IPS DF 6.9 (cell line): ENCODE measurements around the gene PLEKHM3.
"Not testable (repeated sequence)": the region's sequence is repeated elsewhere in the genome, so short reads cannot be mapped to it uniquely, and the experiment has no call there.

ENCODE experiments used
- DNase-seq: peaks from one replicate; pipeline ENCODE4 v3.0.0-alpha.2; 2013; ENCODE audit warnings: low read depth, low spot score
- H3K27ac ChIP-seq: one replicate; pipeline ENCODE4 v1.5.1; 2013; ENCODE audit warnings: low read length, control low read depth
- H3K27me3 ChIP-seq: 2 replicates; pipeline ENCODE4 v1.6.1; 2013; ENCODE audit warnings: mild to moderate bottlenecking, low read length; ENCODE audit not compliant: control insufficient read depth, insufficient read depth
- H3K36me3 ChIP-seq: 2 replicates; pipeline ENCODE4 v1.6.1; 2013; ENCODE audit warnings: low read length; ENCODE audit not compliant: control insufficient read depth, insufficient read depth
- H3K4me1 ChIP-seq: 2 replicates; pipeline ENCODE4 v1.6.1; 2013; ENCODE audit warnings: low read length; ENCODE audit not compliant: control insufficient read depth, insufficient read depth
- H3K4me3 ChIP-seq: 2 replicates; pipeline ENCODE4 v1.5.1; 2013; ENCODE audit warnings: mild to moderate bottlenecking, low read length
- H3K9me3 ChIP-seq: 2 replicates; pipeline ENCODE4 v1.6.1; 2013; ENCODE audit warnings: low read length, inconsistent platforms; ENCODE audit not compliant: control insufficient read depth, insufficient read depth
- WGBS: extraction: QIAGEN DNeasy Blood & Tissue Kit; methylation state at CpG from one replicate; pipeline ENCODE4 v1.1.7; 2013; ENCODE audit warnings: mixed read lengths, missing lambda C conversion rate; ENCODE audit not compliant: insufficient read length, insufficient coverage; 5-methylcytosine and 5-hydroxymethylcytosine counted together

Gene PLEKHM3

GRCh38 chr2:207921606-207922005, 103.7 kb downstream of the PLEKHM3 start:
- no peaks in the 10 kb centered on the region for H3K9me3 ChIP-seq
- no peaks in the 10 kb centered on the region for H3K27me3 ChIP-seq
- no peak overlapping the region for H3K27ac ChIP-seq
- no peaks in the 10 kb centered on the region for H3K4me1 ChIP-seq
- DNase-seq: no peak
- H3K36me3 ChIP-seq: no peaks in the 10 kb centered on the region
- H3K4me3 ChIP-seq: no peak overlapping the region

- no peak for DNase-seq
- no CpG with 5 or more reads among the region's 6 CpGs for WGBS
- no peaks in the 10 kb centered on the region for H3K27me3 ChIP-seq
- no peaks in the 10 kb centered on the region for H3K9me3 ChIP-seq
- H3K36me3 ChIP-seq: no peaks in the 10 kb centered on the region
- no peaks in the 10 kb centered on the region for H3K4me1 ChIP-seq
- no peak overlapping the region for H3K27ac ChIP-seq
- no peak overlapping the region for H3K4me3 ChIP-seq
Observed at GRCh38 chr2:207920721-207921120, 104.6 kb downstream of the PLEKHM3 start.

DNA sequence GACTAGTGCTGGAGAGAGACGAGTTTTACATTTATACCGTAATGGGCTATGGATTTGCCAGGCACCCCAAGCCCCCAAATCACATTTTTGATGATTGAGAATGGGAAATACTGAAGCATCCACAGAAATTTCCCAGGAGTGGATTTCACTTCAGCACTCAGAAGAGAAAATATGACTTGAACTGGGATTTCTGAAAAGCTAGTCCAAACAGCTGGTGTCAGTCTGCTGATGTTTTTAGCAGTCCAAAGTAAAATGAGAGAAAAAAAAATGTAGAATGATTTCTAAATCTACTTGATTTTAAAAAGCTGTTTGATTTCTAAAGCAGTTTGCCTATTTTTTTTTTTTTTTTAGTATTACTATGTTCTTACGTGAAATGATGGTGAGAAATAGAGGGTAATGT, 105.0 kb downstream of the PLEKHM3 start:
- no peak overlapping the region for H3K27ac ChIP-seq
- H3K9me3 ChIP-seq: no peaks in the 10 kb centered on the region
- H3K27me3 ChIP-seq: no peaks in the 10 kb centered on the region
- H3K4me3 ChIP-seq: no peak overlapping the region
- no CpG with 5 or more reads among the region's 3 CpGs for WGBS
- no peaks in the 10 kb centered on the region for H3K36me3 ChIP-seq
- no peak for DNase-seq
- H3K4me1 ChIP-seq: no peaks in the 10 kb centered on the region

DNA sequence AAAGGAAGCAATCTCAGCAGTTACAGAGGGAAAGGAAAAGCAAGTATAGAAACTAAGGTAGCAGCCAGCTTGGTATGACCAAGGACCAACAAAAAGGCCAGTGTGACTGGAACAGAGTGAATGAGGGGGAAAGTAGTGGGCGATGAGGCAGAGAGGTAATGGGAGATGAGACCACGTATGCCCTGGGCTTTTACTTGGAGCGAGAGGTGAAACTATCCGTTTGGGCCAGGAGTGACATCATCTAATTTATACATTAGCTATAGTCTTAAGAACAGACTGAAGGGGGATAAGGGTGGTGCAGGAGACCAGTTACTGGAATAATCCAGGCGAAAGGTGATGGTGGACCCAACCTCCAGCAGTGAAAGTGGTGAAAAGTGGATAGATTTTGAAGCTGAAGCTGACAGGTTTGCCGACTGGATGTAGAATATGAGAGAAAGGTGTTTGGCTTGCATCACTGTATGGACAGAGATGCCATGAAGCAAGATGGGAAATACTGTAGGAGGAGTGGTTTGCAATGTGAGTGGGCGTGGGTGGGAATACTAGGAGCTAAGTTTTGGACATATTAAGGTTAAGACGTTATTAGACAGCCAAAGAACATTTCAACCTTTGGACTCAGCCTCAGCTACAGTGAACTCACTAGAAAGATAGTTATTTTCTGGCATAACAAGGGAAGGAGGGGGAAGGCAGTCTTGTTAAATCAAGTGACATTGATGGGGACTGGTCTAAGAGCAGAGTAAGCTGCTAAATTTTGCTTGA, 106.0 kb downstream of the PLEKHM3 start:
- DNase-seq: no peak
- Histone ChIP-seq H3K4me1 (no peaks in the 10 kb centered on the region), H3K36me3 (no peaks in the 10 kb centered on the region), H3K27me3 (no peaks in the 10 kb centered on the region), H3K9me3 (no peaks in the 10 kb centered on the region), H3K4me3 (no peak overlapping the region), H3K27ac (no peak overlapping the region)
- no CpG with 5 or more reads among the region's 8 CpGs for WGBS

- no peaks in the 10 kb centered on the region for H3K36me3 ChIP-seq
- H3K9me3 ChIP-seq: no peaks in the 10 kb centered on the region
- H3K4me1 ChIP-seq: no peaks in the 10 kb centered on the region
- no peak overlapping the region for H3K4me3 ChIP-seq
- no CpG with 5 or more reads among the region's 6 CpGs for WGBS
- no peak overlapping the region for H3K27ac ChIP-seq
- no peak for DNase-seq
- no peaks in the 10 kb centered on the region for H3K27me3 ChIP-seq
Observed at GRCh38 chr2:207914716-207915115, 110.6 kb downstream of the PLEKHM3 start.

DNA sequence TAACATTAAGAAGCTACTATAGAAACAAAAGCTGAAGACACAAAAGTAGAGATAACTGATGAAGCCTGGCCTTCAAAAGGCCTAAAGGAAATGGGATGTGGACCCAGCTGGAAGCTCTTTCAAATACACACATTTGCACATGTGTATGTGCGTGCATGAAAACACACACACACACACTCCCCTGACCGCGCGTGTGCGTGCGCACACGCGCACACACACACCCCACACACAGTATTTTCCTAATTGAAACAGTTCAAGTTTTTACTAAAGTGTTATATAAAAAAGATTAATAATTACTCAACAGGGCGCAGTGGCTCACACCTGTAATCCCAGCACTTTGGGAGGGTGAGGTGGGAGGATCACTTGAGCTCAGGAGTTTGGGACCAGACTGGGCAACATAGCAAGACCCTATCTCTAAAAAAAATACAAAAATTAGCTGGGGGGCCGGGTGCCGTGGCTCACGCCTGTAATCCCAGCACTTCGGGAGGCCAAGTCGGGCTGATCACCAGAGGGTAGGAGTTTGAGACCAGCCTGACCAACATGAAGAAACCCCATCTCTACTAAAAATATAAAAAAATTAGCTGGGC, 111.5 kb downstream of the PLEKHM3 start:
- no peak overlapping the region for H3K4me3 ChIP-seq
- H3K4me1 ChIP-seq: no peaks in the 10 kb centered on the region
- H3K36me3 ChIP-seq: no peaks in the 10 kb centered on the region
- no peak overlapping the region for H3K27ac ChIP-seq
- no peaks in the 10 kb centered on the region for H3K9me3 ChIP-seq
- no CpG with 5 or more reads among the region's 14 CpGs for WGBS
- H3K27me3 ChIP-seq: no peaks in the 10 kb centered on the region
- no peak for DNase-seq

DNA sequence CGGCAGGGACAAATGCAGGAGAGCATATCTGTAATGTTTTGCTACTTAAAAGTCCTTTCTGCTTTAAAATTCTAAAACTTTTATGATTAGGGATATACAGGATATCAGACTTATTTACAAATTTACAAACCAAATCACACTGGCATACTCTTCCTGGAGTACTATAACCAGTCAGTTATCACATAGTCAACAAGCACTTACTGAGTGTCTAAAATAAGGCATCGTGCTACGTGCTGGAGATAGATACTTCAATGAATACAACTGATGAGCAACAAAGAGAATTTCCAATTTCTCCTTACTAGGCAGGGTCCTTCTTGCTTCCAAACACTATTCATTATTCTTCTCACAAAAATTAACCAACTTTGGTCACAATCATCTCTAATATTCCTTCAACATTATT, 113.5 kb downstream of the PLEKHM3 start:
- Histone ChIP-seq H3K4me3 (no peak overlapping the region), H3K9me3 (no peaks in the 10 kb centered on the region), H3K4me1 (no peaks in the 10 kb centered on the region), H3K27me3 (no peaks in the 10 kb centered on the region), H3K27ac (no peak overlapping the region), H3K36me3 (no peaks in the 10 kb centered on the region)
- DNase-seq: no peak
- no CpG with 5 or more reads among the region's 3 CpGs for WGBS

- Histone ChIP-seq H3K9me3 (no peaks in the 10 kb centered on the region), H3K36me3 (no peaks in the 10 kb centered on the region), H3K27me3 (no peaks in the 10 kb centered on the region), H3K4me3 (no peak overlapping the region), H3K27ac (no peak overlapping the region), H3K4me1 (no peaks in the 10 kb centered on the region)
- no CpG with 5 or more reads among the region's 1 CpG for WGBS
- DNase-seq: no peak
Observed at GRCh38 chr2:207911215-207911614, 114.1 kb downstream of the PLEKHM3 start.

DNA sequence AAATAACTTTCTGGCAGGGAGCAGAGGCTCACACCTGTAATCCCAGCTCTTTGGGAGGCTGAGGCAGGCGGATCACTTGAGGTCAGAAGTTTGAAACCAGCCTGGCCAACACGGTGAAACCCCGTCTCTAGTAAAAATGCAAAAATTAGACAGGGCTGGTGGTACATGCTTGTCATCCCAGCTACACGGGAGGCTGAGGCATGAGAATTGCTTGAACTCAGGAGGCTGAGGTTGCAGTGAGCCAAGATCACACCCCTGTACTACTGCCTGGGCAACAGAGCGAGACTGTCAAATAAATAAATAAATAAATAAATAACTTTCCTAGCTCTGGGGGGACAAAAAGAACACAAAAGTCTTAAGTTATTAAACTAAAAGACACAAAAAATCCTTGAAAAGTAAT, 118.8 kb downstream of the PLEKHM3 start:
- H3K9me3 ChIP-seq, H3K4me3 ChIP-seq, H3K4me1 ChIP-seq, H3K27ac ChIP-seq, H3K36me3 ChIP-seq, H3K27me3 ChIP-seq, DNase-seq: not testable (repeated sequence)
- WGBS: no CpG with 5 or more reads among the region's 5 CpGs

- no peak for DNase-seq
- no peak overlapping the region for H3K27ac ChIP-seq
- H3K4me1 ChIP-seq: no peaks in the 10 kb centered on the region
- H3K36me3 ChIP-seq: no peaks in the 10 kb centered on the region
- H3K9me3 ChIP-seq: no peaks in the 10 kb centered on the region
- WGBS: no CpG with 5 or more reads among the region's 1 CpG
- no peak overlapping the region for H3K4me3 ChIP-seq
- no peaks in the 10 kb centered on the region for H3K27me3 ChIP-seq
Observed at GRCh38 chr2:207905546-207905945, 119.8 kb downstream of the PLEKHM3 start.

- no CpG with 5 or more reads among the region's 3 CpGs for WGBS
Observed at GRCh38 chr2:207903236-207903635, 122.1 kb downstream of the PLEKHM3 start.

More at GRCh38 chr2:207903236-207903635, 122.1 kb downstream of the PLEKHM3 start:
- Histone ChIP-seq H3K36me3 (no peaks in the 10 kb centered on the region), H3K4me1 (no peaks in the 10 kb centered on the region), H3K9me3 (no peaks in the 10 kb centered on the region), H3K27me3 (no peaks in the 10 kb centered on the region), H3K27ac (no peak overlapping the region), H3K4me3 (no peak overlapping the region)
- no peak for DNase-seq
